OCI-LY3 (cell line): ENCODE measurements around the gene DUSP19.

Experiments
- CTCF ChIP-seq: fragments of 200-600, 300-600 bp; sonication (generic); IDR thresholded peaks from 2 replicates; pipeline ENCODE4 v1.5.1; 2014; ENCODE audit warnings: antibody characterized with exemption, low read length, low read depth
- EZH2phosphoT487 ChIP-seq: fragments of 200-600 bp; shearing (Covaris generic); IDR thresholded peaks from 2 replicates; pipeline ENCODE4 v1.6.1; 2018; ENCODE audit warnings: antibody characterized with exemption, mixed run types, low read depth

GRCh38 chr2:183078163-183078463 lies 434 bp upstream of the DUSP19 start:
- TF ChIP-seq EZH2phosphoT487 (no peak), CTCF (no peak)
